ENCODE data around the gene L3MBTL4. TPM values are rescaled to one million over a fixed set of nuclear protein-coding genes. Genes with fewer than 3 reads are reported as not detected.

Gene L3MBTL4
- under 0.01 TPM in 2 replicates for total RNA-seq

DNA sequence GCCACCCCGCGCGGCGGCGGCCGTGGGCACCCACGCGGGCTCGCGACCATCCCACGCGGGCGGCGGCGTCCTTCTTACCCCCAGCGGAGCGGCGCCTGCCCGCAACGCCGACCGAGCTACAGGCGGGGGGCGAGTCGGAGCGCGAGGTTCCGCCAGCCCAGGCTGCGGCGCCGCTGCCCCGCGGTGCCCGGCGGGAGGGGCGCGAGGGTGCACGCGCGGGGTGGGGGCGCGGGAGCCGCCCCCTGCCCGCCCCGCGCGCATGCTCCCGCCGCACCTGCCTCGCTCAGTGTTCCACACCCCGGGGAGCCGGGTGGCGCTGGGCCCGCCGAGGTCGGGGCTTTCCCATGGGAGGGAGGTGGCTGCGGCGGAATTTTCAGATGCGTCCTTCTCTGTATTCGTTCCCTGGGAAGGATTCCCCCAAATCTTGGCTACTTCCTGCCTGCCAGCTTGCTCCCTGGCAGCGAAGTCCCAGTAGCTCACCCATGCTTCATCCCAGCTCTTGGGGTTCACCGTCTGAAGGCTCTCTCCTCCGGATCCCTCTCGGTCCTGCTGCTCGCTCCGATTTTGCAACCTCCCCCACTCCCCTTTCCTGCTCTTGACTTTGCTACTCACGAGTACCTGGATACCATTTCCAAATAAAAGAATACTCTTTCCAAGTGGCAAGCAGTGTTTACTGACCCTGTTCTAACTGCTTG is at the start of gene L3MBTL4:
L3MBTL4 (minus strand) TSS at position 189 of the 695 bp plus-strand sequence. CDS start 103,286 bp downstream, outside the sequence.

